ENCODE results near the gene CALM1.

The CALM1 gene

GRCh38 chr14:90358359-90358758, 38.5 kb upstream of the CALM1 start:
- no peak overlapping the region for H3K4me3 ChIP-seq (ENCODE audit: low read depth, low read length)
- TF ChIP-seq CTCF (IDR thresholded peaks at IDR 0.05; ENCODE audit: low read depth, low read length, missing control alignments): no peak
- DNase-seq (ENCODE audit: low read depth): no peak

DNA sequence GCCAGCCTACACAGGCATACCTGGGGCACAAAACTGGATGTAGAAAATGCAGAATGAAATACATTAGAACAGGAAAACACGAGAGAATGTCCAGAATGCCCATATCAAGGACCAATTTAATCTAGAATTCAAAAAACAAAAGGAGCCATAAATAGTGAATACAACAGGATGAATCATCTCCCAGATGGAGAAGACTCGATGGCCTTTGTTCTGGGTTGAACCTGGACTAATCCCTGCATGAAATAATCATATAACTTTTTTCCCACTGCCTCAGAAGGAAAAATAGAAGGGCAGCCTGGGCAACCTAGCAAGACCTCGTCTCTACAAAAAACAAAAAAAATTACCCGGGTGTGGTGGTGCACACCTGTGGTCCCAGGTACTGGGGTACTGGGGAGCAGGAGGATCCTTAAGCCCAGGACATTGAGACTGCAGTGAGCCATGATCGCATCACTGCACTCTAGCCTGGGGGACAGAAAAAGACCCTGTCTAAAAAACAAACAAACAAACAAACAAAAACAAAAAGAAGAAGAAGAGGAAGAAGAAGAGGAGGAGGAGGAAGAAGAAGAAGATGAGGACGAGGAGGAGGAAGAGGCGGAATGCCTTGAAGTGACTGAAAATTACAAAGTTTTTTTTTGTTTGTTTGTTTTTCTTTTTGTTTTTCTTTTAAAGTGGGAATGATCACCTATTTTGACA, 34.8 kb upstream of the CALM1 start:
- DNase-seq (ENCODE audit: low read depth): no peak
- no peak overlapping the region for H3K4me3 ChIP-seq (ENCODE audit: low read depth, low read length)
- no peak for TF ChIP-seq CTCF (IDR thresholded peaks at IDR 0.05; ENCODE audit: low read depth, low read length, missing control alignments)

DNA sequence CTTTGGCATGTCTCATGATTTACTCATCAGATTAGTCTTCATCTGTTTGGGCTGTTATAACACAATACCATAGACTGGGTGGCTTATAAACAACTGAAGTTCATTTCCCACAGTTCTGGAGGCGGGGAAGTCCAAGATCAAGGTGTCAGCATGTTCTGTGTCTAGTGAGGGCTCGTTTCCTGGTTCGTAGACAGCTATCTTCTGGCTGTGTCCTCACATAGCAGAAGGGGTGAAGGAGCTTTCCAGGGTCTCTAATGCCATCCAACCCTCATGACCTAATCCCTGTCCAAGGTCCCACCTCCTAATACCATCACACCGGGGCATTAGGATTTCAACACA, 34.3 kb upstream of the CALM1 start:
- TF ChIP-seq CTCF (IDR thresholded peaks at IDR 0.05; ENCODE audit: low read depth, low read length, missing control alignments): no peak
- no peak overlapping the region for H3K4me3 ChIP-seq (ENCODE audit: low read depth, low read length)
- no peak for DNase-seq (ENCODE audit: low read depth)

DNA sequence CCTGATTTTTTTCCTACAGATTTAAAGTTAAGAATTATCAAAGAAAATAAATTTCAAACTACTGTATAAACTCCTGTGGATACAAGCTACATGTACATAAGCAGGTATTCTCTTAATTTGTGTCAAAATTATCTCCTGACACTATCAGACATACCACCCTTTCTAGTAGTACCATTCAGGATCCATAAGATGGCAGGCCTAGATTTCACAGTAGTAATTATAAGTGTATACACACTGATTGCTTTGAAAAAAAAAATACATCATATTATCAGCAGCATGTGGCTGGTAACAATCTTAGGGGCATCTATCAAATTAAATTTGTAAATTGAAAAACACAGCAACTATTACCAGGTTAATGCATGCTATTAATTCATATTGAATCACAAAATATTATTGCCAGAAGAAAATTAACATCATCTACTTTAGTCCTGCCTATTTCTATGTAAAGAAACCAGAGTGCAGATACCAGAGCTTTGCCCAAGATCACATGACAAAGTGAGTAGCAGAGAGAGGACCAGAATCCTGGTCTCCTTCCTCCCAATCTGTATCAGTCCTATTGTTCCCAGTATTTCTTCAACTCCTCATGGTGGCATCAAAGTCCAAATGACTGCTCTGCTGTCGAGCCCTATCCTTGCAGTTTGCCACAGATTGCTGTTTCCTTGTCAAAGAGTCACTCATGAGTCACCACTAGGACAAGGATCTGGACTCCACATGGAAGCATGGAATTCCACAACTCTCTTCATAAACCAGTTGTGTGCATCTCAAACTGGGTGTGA, 27.7 kb upstream of the CALM1 start:
- no peak for DNase-seq (ENCODE audit: low read depth)
- no peak for TF ChIP-seq CTCF (IDR thresholded peaks at IDR 0.05; ENCODE audit: low read depth, low read length, missing control alignments)

DNA sequence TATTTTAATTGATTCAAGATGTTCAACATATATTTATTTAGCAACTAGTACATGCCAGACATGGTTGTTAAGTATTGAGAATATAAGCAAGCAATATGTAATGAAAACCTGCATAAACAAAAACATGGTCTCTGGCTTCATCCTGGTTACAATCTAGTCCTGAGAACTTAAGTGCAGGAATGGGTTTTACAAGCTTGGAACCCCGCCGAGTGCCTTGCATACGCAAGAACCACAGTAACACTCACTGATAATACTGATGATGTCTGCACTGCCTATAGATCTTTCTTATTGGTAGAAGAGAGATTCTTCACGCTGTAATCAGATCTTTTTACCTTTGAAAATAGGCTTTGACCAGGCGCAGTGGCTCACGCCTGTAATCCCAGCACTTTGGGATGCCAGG, 22.9 kb upstream of the CALM1 start:
- DNase-seq (ENCODE audit: low read depth): no peak
- TF ChIP-seq CTCF (IDR thresholded peaks at IDR 0.05; ENCODE audit: low read depth, low read length, missing control alignments): no peak
- H3K4me3 ChIP-seq (ENCODE audit: low read depth, low read length): no peak overlapping the region

More for the DNA sequence above, 27.7 kb upstream of the CALM1 start:
- no peak overlapping the region for H3K4me3 ChIP-seq (ENCODE audit: low read depth, low read length)

- no peak overlapping the region for H3K4me3 ChIP-seq (ENCODE audit: low read depth, low read length)
- no peak for TF ChIP-seq CTCF (IDR thresholded peaks at IDR 0.05; ENCODE audit: low read depth, low read length, missing control alignments)
- DNase-seq (ENCODE audit: low read depth): no peak
Observed at GRCh38 chr14:90374813-90375212, 22.0 kb upstream of the CALM1 start.

DNA sequence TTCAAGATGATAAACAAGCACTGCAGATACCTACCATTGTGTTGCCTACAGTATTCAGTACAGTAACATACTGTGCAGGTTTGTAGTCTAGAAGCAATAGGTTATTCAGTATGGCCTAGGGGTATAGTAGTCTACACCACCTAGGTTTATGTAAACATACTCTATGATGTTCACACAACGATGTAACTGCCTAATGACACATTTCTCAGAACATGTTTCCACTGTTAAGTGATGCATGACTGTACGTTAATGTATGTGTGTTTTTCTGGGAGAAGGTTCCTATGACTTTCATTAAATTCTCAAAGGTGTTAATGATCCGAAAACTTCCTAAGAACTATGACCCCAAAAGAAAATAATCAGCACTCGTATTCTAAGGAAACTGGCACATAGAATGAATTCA, 20.9 kb upstream of the CALM1 start:
- no peak for TF ChIP-seq CTCF (IDR thresholded peaks at IDR 0.05; ENCODE audit: low read depth, low read length, missing control alignments)
- DNase-seq (ENCODE audit: low read depth): no peak
- no peak overlapping the region for H3K4me3 ChIP-seq (ENCODE audit: low read depth, low read length)

Measured in GM12864 (cell line).